K562 (cell line): Measurements from ENCODE around the gene CCDC27. TPM values are rescaled to one million over a fixed set of nuclear protein-coding genes. Genes with fewer than 3 reads are reported as not detected.

Experiments
- ATAC-seq: fragments of 200-7000 bp; cut with Tn5 transposase; 3 replicates; pipeline ENCODE4 v1.9.1; 2020; ENCODE audit warnings: moderate library complexity
- BruUV-seq: library from RNA; stranded (reverse); fragments of 400-500 nt; replicated peaks from 2 replicates; lab custom pipeline; 2021; lab: Mats Ljungman, UMichigan
- CTCF ChIA-PET: fragments of 300-600 bp; formaldehyde crosslinking; extraction: SDS; loops from one replicate; lab custom pipeline; 2021; ENCODE audit warnings: low intra/inter-chr PET ratio; lab: Yijun Ruan, JAX
- POLR2A ChIA-PET: fragments of 300-600, 350-650 bp; sonication (Branson Sonifier 250); formaldehyde crosslinking; extraction: SDS; loops from one replicate; lab custom pipeline; 2021; ENCODE audit warnings: antibody characterized with exemption, inconsistent platforms; lab: Yijun Ruan, JAX
- DNase-seq, 4 experiments: peaks; one replicate each; pipeline versions ENCODE4 v3.0.0 to v3.0.0-alpha.2; 2011 to 2018; ENCODE audit warnings: low spot score in 3 of 4, mixed read lengths in 3 of 4; ENCODE audit errors: extremely low read depth in 1 of 4
- FAIRE-seq: peaks from 2 replicates; lab custom pipeline; 2011; peaks lifted over from hg19 to GRCh38; lab: Jason Lieb, UNC
- H2AFZ ChIP-seq: 2 replicates; pipeline ENCODE4 v1.6.0; 2011; ENCODE audit warnings: low read depth, low read length, control low read depth, inconsistent platforms
- H3K27ac ChIP-seq: fragments of 200-600 bp; 3 replicates; pipeline ENCODE4 v1.8.0; 2011; ENCODE audit warnings: low read depth, mild to moderate bottlenecking, control low read depth, inconsistent platforms, low read length, moderate library complexity, mixed read lengths; ENCODE audit errors: extremely low read depth
- H3K27me3 ChIP-seq, 2 experiments: fragments of 300-600 bp in 1 of 2; 2 replicates in 1 of 2; 3 replicates in 1 of 2; pipeline versions ENCODE4 v1.6.0 to v1.8.0; 2011; ENCODE audit warnings: inconsistent platforms in 2 of 2, low read length in 2 of 2, mild to moderate bottlenecking in 1 of 2, mixed read lengths in 1 of 2, moderate library complexity in 1 of 2; ENCODE audit not compliant: control insufficient read depth in 2 of 2, insufficient read depth in 2 of 2
- H3K36me3 ChIP-seq: fragments of 300-600 bp; 3 replicates; pipeline ENCODE4 v1.8.0; 2011; ENCODE audit warnings: mild to moderate bottlenecking, low read length, inconsistent platforms; ENCODE audit not compliant: control insufficient read depth, insufficient read depth
- H3K4me1 ChIP-seq, 2 experiments: fragments of 200-600 bp in 1 of 2; replicated peaks in 1 of 2; 2 replicates in 1 of 2; 3 replicates in 1 of 2; pipeline versions ENCODE4 v1.5.1 to v1.8.0; 2011; ENCODE audit warnings: inconsistent platforms in 2 of 2, low read length in 2 of 2, mild to moderate bottlenecking in 1 of 2, mixed read lengths in 1 of 2, moderate library complexity in 1 of 2; ENCODE audit not compliant: control insufficient read depth in 2 of 2, insufficient read depth in 2 of 2
- H3K4me2 ChIP-seq: 2 replicates; pipeline ENCODE4 v1.6.1; 2011; ENCODE audit warnings: low read length, control low read depth, inconsistent platforms, mixed read lengths; ENCODE audit not compliant: insufficient read depth
- H3K4me3 ChIP-seq: fragments of 200-600 bp; sonication (generic), shearing (Covaris generic); 2 replicates; pipeline ENCODE4 v1.5.1; 2016; ENCODE audit warnings: control low read depth, inconsistent platforms
- H3K79me2 ChIP-seq: fragments of 200-600 bp; 3 replicates; pipeline ENCODE4 v1.8.0; 2011; ENCODE audit warnings: low read length, inconsistent platforms; ENCODE audit not compliant: control insufficient read depth, insufficient read depth
- H3K9ac ChIP-seq, 2 experiments: 2 replicates each; pipeline versions ENCODE4 v1.6.0 to v1.6.1; 2011; ENCODE audit warnings: low read depth in 2 of 2, low read length in 2 of 2, control low read depth in 1 of 2, inconsistent platforms in 1 of 2, mild to moderate bottlenecking in 1 of 2, mixed read lengths in 1 of 2; ENCODE audit not compliant: insufficient read depth in 1 of 2
- H3K9me1 ChIP-seq: one replicate; pipeline ENCODE4 v1.6.0; 2011; ENCODE audit warnings: inconsistent platforms, mild to moderate bottlenecking, low read length, moderate library complexity; ENCODE audit not compliant: control insufficient read depth, insufficient read depth
- H3K9me3 ChIP-seq: replicated peaks from 2 replicates; pipeline ENCODE4 v1.5.1; 2011; ENCODE audit warnings: low read depth, low read length, inconsistent platforms; ENCODE audit not compliant: control insufficient read depth, insufficient read depth
- H4K20me1 ChIP-seq: replicated peaks from 2 replicates; pipeline ENCODE4 v1.6.1; 2011; ENCODE audit warnings: low read length, inconsistent platforms, mixed read lengths; ENCODE audit not compliant: control insufficient read depth, insufficient read depth
- ASH1L ChIP-seq: fragments of 450-650 bp; IDR thresholded peaks from 2 replicates; pipeline ENCODE4 v1.6.1; 2018; ENCODE audit warnings: borderline replicate concordance, mild to moderate bottlenecking, low read depth; ENCODE audit not compliant: partially characterized antibody
- BRD4 ChIP-seq: fragments of 200-600 bp; sonication (generic); IDR thresholded peaks from 2 replicates; pipeline ENCODE4 v1.6.1; 2017; ENCODE audit warnings: inconsistent platforms
- ELF4 ChIP-seq: fragments of 450-650 bp; formaldehyde crosslinking; IDR thresholded peaks from 2 replicates; pipeline ENCODE4 v1.4.0; 2022; ENCODE audit warnings: missing genetic modification characterization
- ETV1 ChIP-seq: fragments of 450-650 bp; conservative IDR thresholded peaks from 2 replicates; pipeline ENCODE4 v1.6.1; 2016; ENCODE audit warnings: missing genetic modification characterization, control low read depth, low read depth, missing compliant biosample characterization
- HNRNPK ChIP-seq: fragments of 200-400 bp; formaldehyde crosslinking; IDR thresholded peaks from one replicate; pipeline ENCODE4 v1.6.1; 2018; ENCODE audit warnings: mild to moderate bottlenecking, low read depth, low read length; ENCODE audit not compliant: poor library complexity, severe bottlenecking
- MBD2 ChIP-seq: sonication (generic); IDR thresholded peaks from 2 replicates; pipeline ENCODE4 v1.6.1; 2016; ENCODE audit warnings: low read depth, borderline replicate concordance
- PCBP1 ChIP-seq: fragments of 200-400 bp; formaldehyde crosslinking; IDR thresholded peaks from 2 replicates; pipeline ENCODE4 v1.6.1; 2018; ENCODE audit warnings: mild to moderate bottlenecking, low read depth, low read length; ENCODE audit not compliant: poor library complexity, severe bottlenecking
- RAD21 ChIP-seq, 2 experiments: fragments of 250-450 bp in 1 of 2; fragments of 450-650 bp in 1 of 2; sonication (Bioruptor Pico) in 1 of 2; formaldehyde crosslinking in 1 of 2; IDR thresholded peaks in 1 of 2; conservative IDR thresholded peaks in 1 of 2; 2 replicates each; pipeline versions ENCODE4 v1.4.0 to v1.8.0; 2020 to 2022; ENCODE audit warnings: mild to moderate bottlenecking in 2 of 2, moderate library complexity in 1 of 2
- SUPT5H ChIP-seq: fragments of 450-650 bp; IDR thresholded peaks from 2 replicates; pipeline ENCODE4 v1.6.1; 2016
- TOE1 ChIP-seq, 2 experiments: fragments of 450-650 bp in 1 of 2; sonication (generic) in 1 of 2; formaldehyde crosslinking in 1 of 2; IDR thresholded peaks; 2 replicates each; pipeline versions ENCODE4 v1.7.1 to v1.8.0; 2016 to 2022; ENCODE audit warnings: borderline replicate concordance in 2 of 2, mild to moderate bottlenecking in 2 of 2, antibody characterized with exemption in 1 of 2, inconsistent platforms in 1 of 2, low read depth in 1 of 2, missing genetic modification reagents in 1 of 2, moderate library complexity in 1 of 2
- ZNF764 ChIP-seq: fragments of 250-450 bp; sonication (Bioruptor Pico); IDR thresholded peaks from 2 replicates; pipeline ENCODE4 v1.4.0; 2020; ENCODE audit warnings: low read depth, mild to moderate bottlenecking, moderate library complexity
- WGBS: fragments of 100-300 bp; shearing (Covaris generic); methylation state at CpG from one replicate; pipeline ENCODE4 v1.1.6; 2016; ENCODE audit warnings: low coverage, mixed read lengths; ENCODE audit not compliant: insufficient coverage; ENCODE audit errors: missing lambda C conversion rate; 5-methylcytosine and 5-hydroxymethylcytosine counted together
- in situ Hi-C: fragments of 300-500 bp; cut with MboI; formaldehyde crosslinking; loops from 4 replicates; pipeline ENCODE4 v1.15.0; 2018; ENCODE audit warnings: inconsistent platforms, mixed read lengths
- intact Hi-C: fragments of 100-400 bp; cut with micrococcal nuclease; formaldehyde crosslinking; loops from 2 replicates; pipeline ENCODE4 v1.14.2; 2022
- polyA plus RNA-seq, 8 experiments: library from polyadenylated mRNA; depleted of rRNA in 4 of 8; stranded (reverse) in 5 of 8; unstranded in 3 of 8; fragments of >200 nt; fragmentation: Nextera tagmentation in 2 of 8; fragmentation: Illumina TruSeq in 1 of 8; extraction: Ambion mirVana in 2 of 8; extraction: Trizol in 1 of 8; gene quantifications; 2 replicates each; pipeline versions ENCODE4 v1.2.1 to v1.2.3, GENCODE V29; 2011 to 2014; ENCODE audit warnings: inconsistent platforms in 1 of 8, missing spikeins in 1 of 8
- total RNA-seq, 7 experiments: library from RNA; depleted of rRNA in 6 of 7; stranded (reverse); fragments of >200 nt in 6 of 7; fragmentation: Illumina TruSeq in 2 of 7; extraction: Trizol in 2 of 7; gene quantifications; 2 replicates each; pipeline versions ENCODE4 v1.2.1 to v1.2.3, GENCODE V29; 2011 to 2021; ENCODE audit warnings: low replicate concordance in 1 of 7
- TF ChIP-seq, protein P1 (sequence below): IDR thresholded peaks from 2 replicates; pipeline ENCODE4 v1.6.1; 2012; ENCODE audit warnings: low read depth, low read length, improper control_type of control experiment, borderline replicate concordance
- TF ChIP-seq, protein P2 (sequence below): sonication (generic); formaldehyde crosslinking; IDR thresholded peaks from 2 replicates; pipeline ENCODE4 v1.8.0; 2023; ENCODE audit warnings: missing genetic modification reagents, mild to moderate bottlenecking, borderline replicate concordance

CCDC27 gene
- total and polyA plus RNA-seq, 9 of the 15 experiments (the other 6 are each of a cell fraction or from before 2014, with no cell fraction given): 0.01 to 0.04 TPM; not detected in 7

DNA sequence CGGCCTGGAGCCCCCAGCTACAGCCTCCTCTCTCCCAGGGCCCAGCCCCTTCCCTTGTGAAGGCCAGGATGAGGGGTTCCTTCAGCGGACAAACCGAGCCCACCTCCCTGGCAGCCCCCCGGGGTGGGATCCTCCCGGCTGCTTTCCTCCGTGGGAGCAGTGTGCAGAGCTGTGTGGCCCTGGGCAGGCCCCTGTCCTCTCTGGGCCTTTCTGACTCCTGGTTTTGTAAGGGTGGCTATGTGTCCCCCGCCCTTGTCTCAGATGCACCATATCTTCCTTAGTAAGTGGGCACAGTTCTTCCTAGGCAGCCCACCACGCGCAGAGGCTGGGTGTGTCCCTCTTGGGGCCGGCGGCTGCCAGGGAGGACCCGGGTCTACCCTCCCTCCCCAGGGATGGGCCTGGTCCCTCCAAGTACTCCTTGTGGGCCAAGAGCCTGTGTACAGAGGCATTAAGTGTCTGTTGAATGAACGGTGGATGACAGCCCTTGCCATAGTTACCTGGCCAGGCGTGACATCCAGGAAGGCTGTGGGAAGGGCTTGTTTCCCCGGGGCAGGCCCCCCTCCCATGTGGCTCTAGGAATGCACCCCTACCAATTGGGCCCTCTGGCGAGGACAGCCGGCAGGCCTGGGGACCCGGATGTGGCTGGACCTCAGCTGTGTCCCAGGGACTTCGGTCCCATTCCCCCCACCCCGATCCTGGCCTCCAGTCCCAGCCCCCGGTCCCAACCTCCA lies 24.1 kb downstream of the CCDC27 start:
- Histone ChIP-seq H3K27ac (peak overlapping the region; percentile 66), H3K4me3 (no peak overlapping the region)
- POLR2A ChIA-PET: interaction anchor here (0.6 to 2.3 kb wide), 10 partner anchors 8 to 218 kb away, joined by 3 to 14 read pairs (median 4); partner anchors contain the start of gene LRRC47
- TF ChIP-seq ZNF764 (CRISPR knock-in tag) (no peak), ELF4 (CRISPR knock-in tag) (no peak), ASH1L (no peak), SUPT5H (peak; percentile 20; the same call in 1 of the 2 replicates), HNRNPK (no peak), TOE1 (IDR thresholded peaks at IDR 0.05; ENCODE audit: borderline replicate concordance) (no peak), TOE1 (CRISPR knock-in tag; IDR thresholded peaks at IDR 0.05; ENCODE audit: borderline replicate concordance, low read depth) (no peak), ETV1 (tag) (no peak), MBD2 (no peak), PCBP1 (no peak), BRD4 (no peak), RAD21 (CRISPR knock-in tag; conservative IDR thresholded peaks at IDR 0.05 in 1 of 2, IDR thresholded peaks at IDR 0.05 in 1 of 2) (no peak)
- TF ChIP-seq, protein P1, sequence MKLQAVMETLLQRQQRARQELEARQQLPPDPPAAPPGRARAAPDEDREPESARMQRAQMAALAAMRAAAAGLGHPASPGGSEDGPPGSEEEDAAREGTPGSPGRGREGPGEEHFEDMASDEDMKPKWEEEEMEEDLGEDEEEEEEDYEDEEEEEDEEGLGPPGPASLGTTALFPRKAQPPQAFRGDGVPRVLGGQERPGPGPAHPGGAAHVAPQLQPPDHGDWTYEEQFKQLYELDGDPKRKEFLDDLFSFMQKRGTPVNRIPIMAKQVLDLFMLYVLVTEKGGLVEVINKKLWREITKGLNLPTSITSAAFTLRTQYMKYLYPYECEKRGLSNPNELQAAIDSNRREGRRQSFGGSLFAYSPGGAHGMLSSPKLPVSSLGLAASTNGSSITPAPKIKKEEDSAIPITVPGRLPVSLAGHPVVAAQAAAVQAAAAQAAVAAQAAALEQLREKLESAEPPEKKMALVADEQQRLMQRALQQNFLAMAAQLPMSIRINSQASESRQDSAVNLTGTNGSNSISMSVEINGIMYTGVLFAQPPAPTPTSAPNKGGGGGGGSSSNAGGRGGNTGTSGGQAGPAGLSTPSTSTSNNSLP: no peak
- TF ChIP-seq, protein P2, sequence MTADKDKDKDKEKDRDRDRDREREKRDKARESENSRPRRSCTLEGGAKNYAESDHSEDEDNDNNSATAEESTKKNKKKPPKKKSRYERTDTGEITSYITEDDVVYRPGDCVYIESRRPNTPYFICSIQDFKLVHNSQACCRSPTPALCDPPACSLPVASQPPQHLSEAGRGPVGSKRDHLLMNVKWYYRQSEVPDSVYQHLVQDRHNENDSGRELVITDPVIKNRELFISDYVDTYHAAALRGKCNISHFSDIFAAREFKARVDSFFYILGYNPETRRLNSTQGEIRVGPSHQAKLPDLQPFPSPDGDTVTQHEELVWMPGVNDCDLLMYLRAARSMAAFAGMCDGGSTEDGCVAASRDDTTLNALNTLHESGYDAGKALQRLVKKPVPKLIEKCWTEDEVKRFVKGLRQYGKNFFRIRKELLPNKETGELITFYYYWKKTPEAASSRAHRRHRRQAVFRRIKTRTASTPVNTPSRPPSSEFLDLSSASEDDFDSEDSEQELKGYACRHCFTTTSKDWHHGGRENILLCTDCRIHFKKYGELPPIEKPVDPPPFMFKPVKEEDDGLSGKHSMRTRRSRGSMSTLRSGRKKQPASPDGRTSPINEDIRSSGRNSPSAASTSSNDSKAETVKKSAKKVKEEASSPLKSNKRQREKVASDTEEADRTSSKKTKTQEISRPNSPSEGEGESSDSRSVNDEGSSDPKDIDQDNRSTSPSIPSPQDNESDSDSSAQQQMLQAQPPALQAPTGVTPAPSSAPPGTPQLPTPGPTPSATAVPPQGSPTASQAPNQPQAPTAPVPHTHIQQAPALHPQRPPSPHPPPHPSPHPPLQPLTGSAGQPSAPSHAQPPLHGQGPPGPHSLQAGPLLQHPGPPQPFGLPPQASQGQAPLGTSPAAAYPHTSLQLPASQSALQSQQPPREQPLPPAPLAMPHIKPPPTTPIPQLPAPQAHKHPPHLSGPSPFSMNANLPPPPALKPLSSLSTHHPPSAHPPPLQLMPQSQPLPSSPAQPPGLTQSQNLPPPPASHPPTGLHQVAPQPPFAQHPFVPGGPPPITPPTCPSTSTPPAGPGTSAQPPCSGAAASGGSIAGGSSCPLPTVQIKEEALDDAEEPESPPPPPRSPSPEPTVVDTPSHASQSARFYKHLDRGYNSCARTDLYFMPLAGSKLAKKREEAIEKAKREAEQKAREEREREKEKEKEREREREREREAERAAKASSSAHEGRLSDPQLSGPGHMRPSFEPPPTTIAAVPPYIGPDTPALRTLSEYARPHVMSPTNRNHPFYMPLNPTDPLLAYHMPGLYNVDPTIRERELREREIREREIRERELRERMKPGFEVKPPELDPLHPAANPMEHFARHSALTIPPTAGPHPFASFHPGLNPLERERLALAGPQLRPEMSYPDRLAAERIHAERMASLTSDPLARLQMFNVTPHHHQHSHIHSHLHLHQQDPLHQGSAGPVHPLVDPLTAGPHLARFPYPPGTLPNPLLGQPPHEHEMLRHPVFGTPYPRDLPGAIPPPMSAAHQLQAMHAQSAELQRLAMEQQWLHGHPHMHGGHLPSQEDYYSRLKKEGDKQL (CRISPR knock-in tag): no peak

More for the DNA sequence above, 24.1 kb downstream of the CCDC27 start:
- CTCF ChIA-PET: no interaction called here
- BruUV-seq: no TSS peak
- FAIRE-seq: peak; percentile 68
- 64% methylated on average over 15 of the region's 21 CpGs for WGBS
- intact Hi-C loops (loop anchor here (5.0 kb wide), 1 partner anchor 81 kb away; the partner anchor contains the start of genes CEP104 and DFFB), in situ Hi-C loops (no loop called here)
- Histone ChIP-seq H3K27me3 (no peaks in the 10 kb centered on the region), H3K36me3 (peaks cover 36% of the 10 kb centered on the region), H3K9ac (peak overlapping the region; percentile 60 to 84), H3K79me2 (peaks cover 36% of the 10 kb centered on the region), H3K9me1 (peaks cover 5% of the 10 kb centered on the region), H2AFZ (no peak overlapping the region), H3K4me1 (peaks cover 19 to 80% of the 10 kb centered on the region in 2 experiments), H3K4me2 (peak overlapping the region; percentile 92; the same call in 1 of the 2 replicates), H4K20me1 (no peaks in the 10 kb centered on the region), H3K9me3 (no peaks in the 10 kb centered on the region)
- no peak for ATAC-seq
- peak in 1 of 4 experiments; percentile 23 for DNase-seq
